Gastroesophageal sphincter (tissue), 3 donors: ENCODE measurements around the gene SENP1.

ENCODE experiments used
- EP300 ChIP-seq: sonication (generic); formaldehyde crosslinking; IDR thresholded peaks from one replicate; pipeline ENCODE4 v1.6.1; 2017; ENCODE audit warnings: antibody characterized with exemption, mild to moderate bottlenecking
- POLR2AphosphoS5 ChIP-seq: sonication (generic); formaldehyde crosslinking; IDR thresholded peaks from one replicate; pipeline ENCODE4 v1.6.1; 2017; ENCODE audit warnings: antibody characterized with exemption
- TF ChIP-seq, protein P1 (sequence below), 4 experiments: fragments of 200-600 bp in 2 of 4; fragments of 450-650 bp in 2 of 4; sonication (generic) in 1 of 4; IDR thresholded peaks; one replicate each; pipeline ENCODE4 v1.5.1; 2017 to 2019; ENCODE audit warnings: antibody characterized with exemption in 4 of 4, mild to moderate bottlenecking in 2 of 4, moderate library complexity in 2 of 4

DNA sequence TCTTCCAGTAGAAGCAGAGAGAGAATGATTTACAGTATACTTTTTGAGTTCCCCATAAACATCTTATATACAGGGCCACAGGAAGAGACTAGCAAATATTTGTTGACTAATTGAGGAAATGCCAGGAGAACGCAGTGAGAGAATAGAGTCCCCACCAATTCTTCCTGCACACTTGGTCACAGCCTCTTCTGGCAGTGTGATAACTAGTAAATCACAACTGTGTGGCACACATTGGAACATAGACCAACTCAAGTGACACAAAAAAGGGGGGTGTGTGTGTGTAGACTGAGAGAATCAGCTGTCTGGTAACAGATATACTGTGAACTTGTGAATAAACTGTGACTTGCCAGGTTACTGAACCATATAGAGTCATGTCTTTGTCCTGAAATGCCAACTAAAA, 23.5 kb upstream of the SENP1 start:
- TF ChIP-seq, protein P1, sequence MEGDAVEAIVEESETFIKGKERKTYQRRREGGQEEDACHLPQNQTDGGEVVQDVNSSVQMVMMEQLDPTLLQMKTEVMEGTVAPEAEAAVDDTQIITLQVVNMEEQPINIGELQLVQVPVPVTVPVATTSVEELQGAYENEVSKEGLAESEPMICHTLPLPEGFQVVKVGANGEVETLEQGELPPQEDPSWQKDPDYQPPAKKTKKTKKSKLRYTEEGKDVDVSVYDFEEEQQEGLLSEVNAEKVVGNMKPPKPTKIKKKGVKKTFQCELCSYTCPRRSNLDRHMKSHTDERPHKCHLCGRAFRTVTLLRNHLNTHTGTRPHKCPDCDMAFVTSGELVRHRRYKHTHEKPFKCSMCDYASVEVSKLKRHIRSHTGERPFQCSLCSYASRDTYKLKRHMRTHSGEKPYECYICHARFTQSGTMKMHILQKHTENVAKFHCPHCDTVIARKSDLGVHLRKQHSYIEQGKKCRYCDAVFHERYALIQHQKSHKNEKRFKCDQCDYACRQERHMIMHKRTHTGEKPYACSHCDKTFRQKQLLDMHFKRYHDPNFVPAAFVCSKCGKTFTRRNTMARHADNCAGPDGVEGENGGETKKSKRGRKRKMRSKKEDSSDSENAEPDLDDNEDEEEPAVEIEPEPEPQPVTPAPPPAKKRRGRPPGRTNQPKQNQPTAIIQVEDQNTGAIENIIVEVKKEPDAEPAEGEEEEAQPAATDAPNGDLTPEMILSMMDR (IDR thresholded peaks at IDR 0.05), result no peak
- TF ChIP-seq EP300 (no peak), POLR2AphosphoS5 (no peak)
